Measurements from ENCODE around the gene CALCA.
"Not testable (repeated sequence)": the region's sequence is repeated elsewhere in the genome, so short reads cannot be mapped to it uniquely, and the experiment has no call there.

Gene CALCA, protein sequence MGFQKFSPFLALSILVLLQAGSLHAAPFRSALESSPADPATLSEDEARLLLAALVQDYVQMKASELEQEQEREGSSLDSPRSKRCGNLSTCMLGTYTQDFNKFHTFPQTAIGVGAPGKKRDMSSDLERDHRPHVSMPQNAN

DNA sequence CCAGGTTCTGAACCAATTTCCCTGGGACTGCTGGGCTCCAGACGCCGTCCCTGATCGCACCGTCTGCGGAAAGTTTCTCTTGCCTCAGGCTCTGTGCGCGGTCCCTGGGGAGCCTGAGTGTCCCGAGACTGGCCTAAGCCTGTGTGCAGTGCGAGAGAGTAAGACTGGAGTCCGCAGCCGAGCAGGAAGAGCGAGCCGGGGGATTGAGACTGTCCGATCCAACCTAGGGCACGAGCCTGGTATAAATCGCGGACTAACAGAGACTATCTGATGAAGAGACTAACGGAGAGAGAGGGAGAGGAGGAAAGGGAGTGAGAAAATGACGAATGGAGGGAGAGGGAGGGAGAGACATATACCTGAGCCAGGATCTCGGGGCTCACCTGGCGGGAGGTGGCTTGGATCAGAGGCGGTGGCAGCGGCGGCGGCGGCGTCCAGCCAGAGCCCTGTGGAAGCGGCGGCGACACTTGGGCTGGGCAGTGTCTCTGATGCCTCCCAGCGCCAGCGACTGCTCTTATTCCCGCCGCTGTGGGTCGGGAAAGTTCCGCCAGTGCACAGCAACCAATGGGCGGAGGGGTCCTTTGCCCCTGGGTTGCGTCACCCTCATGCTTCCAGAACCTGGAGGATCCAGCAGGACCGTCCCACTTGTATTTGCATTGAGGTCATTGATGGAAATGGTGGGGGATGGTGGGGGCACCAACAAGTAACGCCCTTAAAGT, at the start of gene CALCA:
TSS of gene CALCA (minus strand) at position 487 of the 716 bp plus-strand sequence. CDS start 1,159 bp downstream, outside the sequence.
- DNase-seq (ENCODE audit: low spot score): no peak

DNA sequence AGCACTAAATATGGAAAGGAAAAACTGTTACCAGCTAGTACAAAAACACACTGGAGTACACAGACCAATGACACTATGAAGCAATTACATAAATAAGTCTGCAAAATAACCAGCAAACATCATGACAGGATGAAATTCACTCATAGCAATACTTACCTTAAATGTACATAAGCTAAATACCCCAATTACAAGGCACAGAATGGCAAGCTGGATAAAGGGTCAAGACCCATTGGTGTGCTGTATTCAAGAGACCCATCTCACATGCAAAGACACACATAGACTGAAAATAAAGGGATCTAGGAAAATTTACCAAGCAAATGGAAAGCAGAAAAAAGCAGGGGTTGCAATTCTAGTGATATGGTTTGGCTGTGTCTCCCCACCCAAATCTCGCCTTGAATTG, 44.0 kb upstream of the CALCA start:
- no peak for DNase-seq (ENCODE audit: low spot score)

DNA sequence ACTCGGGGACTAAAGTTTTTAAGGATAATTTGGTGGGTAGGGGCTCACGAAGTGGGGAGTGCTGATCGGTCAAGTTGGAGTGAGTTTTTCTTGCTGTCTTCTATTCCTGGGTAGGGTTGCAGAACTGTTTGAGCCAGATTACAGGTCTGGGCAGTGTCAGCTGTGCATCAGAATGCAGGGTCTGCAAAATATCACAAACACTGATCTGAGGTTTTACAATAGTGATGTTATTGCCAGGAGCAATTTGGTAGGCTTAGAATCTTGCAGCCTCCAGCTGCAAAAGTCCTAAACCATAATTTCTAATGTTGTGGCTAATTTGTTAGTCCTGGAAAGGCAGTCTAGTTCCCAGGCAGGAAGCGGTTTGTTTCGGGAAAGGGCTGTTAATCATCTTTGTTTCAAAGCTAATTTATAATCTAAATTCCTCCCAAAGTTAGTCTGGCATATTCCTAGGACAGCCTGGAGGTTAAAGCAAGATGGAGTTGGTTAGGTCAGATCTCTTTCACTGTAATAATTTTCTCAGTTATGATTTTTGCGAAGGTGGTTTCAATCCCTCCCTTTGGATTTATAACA, 39.7 kb upstream of the CALCA start:
- no peak for DNase-seq (ENCODE audit: low spot score)

DNA sequence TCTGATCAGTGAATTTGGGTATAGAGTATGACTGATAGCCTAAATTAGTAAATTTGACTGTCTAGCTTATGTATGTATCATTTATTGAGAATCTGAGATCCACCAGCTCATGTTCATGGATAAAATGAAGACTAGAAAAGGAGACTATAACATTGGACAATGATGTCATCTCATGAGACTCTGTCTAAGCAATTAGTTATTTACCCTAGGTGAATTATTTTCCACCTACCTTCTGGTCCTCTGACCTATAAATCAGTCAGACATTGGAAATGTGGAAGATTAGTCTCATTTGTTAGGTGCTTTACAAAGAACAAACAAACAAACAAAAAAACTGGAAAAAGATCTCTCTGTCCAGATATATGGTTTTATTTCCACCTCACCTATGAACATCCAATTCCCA, 38.7 kb upstream of the CALCA start:
- DNase-seq (ENCODE audit: low spot score): no peak

DNA sequence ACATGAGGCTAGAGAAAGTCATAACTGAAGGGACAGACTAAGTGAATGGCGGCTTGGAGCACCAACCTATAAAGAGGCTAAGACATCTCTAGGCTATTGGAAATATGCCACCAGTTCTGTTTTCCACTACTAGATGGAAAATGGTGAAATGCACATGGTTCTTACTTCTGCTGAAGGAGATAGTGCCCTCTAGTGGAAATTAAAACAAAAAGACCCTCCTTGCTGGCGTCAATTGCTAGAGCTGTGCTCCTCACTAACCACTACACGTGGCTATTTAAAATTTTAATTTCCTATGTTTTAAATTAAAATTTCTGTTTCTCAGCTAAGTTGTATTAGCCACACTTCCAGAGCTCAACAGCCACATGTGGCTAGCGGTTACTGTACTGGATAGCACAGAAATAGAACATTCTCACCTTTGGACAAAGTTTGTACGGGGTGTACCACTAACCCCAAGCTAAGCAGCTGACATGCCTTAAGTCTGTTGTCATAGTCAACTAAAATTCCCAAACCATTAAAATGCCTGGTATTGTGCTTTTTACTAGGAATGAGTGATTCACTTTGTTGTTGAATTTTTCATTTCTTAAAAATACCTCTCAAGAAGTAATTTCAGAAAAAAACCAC, 34.1 kb upstream of the CALCA start:
- DNase-seq (ENCODE audit: low spot score): peak; percentile 16

DNA sequence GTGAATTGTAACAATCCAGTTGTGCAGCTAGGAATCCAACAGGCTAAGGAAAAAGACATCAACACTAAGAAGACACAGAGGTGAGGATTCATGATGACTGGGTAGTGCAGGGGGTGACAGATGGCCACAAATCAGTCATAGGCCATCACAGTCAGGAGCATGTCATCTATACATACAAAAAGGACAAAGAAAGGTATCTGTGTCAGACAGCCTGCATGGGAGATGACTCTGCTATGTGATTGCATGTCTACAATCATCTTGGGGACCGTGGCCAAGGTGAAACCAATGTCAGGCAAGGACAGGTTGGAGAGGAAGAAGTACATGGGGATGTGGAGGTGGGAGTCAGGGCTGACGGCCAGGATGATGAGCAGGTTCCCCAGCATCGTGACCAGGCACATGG, 16.0 kb upstream of the CALCA start:
- not testable (repeated sequence) for DNase-seq (ENCODE audit: low spot score)

DNA sequence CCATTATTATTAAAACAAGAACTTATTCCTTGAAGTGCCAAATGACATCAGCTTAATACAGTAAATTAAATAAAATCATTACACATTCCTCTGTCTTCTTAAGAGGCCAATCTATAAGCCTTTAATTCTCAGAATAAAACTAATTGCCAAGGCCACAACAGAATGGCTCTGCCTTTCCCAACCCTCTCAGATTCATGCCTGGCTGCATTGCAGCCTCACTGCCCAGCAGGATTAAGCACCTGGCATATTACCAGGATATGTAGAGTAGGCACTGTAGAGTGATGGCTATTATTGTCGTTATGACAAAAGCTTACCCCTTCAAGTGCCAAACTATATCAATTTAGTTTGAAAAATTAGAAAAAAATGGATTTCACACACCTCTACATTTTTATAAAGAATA, 9.4 kb upstream of the CALCA start:
- DNase-seq (ENCODE audit: low spot score): no peak

DNA sequence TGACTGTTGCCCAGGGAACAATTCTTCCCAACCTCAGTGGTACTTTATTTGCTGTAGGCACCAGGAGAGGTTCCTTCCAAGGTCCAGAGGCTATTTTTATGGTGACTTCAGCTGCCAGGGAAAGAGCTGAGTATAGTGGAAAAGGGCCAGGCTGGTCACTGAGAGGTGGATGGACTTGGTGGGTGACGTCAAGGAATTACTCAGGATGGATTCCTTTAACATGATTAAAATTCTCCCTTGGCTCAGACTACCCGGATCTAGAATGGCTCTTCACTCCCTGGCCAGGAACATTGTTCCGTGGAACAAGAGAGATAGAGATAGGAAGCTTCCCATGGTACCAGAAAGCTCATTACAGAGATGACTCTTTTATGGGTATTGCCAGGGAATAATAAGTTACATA, 8.7 kb upstream of the CALCA start:
- DNase-seq (ENCODE audit: low spot score): no peak

DNA sequence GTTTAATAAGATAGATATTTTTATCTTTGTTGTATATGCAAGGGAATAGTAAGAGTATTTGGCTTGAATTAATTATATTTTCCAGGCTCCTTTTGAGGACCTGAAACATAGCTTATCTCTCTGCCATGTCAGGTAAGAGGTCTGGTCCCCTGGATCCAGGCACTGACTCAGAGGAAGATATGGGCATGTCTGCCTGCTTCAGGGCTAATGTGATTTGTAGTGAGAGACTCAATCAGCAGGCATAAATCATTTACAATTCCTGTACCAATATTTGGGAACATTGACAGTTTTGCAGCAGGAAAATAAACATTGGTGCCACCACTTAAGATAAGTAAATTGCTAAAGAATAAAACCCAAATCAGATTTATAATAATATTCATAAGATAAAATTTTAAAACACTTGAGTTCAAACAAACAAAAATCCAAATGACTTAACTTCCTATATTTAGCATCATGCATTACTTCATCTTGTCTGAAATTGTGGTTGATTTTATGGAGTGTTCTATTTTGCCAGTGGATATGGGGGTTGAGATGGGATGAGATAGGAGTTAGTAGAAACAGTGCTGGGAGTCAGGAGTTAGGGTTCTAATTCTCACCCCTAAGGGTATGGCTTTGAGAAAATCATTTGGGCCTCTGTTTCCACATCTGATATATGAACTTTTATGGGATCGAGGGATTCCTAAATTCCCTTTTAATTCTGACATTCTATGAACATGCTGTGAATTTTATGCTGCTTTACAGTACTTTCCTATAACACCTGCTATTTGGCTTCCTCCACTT, 5.1 kb upstream of the CALCA start:
- no peak for DNase-seq (ENCODE audit: low spot score)

DNA sequence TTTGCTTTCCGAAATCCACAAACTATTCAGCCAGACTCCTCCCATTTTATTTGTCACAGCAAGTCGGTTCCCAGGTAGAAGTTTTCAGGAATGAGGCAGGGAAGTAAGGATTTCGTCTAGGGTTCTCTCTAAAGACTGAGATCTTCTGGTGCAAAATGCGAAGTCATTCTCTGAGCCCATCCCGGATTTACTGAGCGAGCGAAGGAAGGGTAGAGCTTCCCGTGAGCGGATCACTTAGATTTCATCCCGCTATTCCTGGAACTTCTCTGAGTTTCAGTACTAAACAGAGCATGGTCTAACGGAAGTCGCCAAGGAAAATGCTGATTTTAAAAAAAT, 3.1 kb upstream of the CALCA start:
- DNase-seq (ENCODE audit: low spot score): no peak

DNA sequence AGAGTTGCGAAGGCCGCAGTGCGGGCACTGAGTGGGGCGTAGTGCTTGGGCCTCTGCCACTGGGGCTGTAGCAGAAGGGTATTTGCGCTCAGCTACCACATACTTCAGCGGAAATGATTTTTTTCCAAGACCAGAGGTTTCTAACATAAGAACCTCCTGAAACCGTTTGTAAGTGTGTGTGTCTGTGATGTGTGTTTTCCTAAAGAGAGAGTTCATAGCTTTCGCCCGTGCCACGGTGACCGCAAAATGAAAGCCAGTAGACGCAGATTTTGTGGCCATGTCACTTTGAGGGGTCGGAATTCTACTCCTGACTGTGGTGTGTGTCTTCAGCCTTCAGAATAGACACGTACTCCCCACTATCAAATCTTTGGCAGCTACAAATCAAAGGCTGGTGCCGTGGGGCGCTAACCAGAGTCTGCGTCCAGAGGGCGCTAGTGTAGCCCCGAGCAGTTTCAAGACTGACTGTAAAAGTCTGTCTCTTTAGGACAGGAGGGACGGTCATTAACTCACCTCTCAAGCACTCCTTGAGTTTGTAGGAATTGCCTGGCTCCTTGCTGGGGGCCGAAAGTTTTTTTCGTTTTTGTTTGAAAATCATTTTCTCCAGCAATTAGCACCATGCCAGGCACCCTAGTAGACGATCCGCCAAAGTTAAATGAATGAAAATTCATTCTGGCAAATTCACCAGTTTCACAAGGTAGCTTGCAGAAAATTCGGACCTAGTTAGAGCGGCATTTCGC, 2.5 kb upstream of the CALCA start:
- peak; percentile 29 for DNase-seq (ENCODE audit: low spot score)

DNA sequence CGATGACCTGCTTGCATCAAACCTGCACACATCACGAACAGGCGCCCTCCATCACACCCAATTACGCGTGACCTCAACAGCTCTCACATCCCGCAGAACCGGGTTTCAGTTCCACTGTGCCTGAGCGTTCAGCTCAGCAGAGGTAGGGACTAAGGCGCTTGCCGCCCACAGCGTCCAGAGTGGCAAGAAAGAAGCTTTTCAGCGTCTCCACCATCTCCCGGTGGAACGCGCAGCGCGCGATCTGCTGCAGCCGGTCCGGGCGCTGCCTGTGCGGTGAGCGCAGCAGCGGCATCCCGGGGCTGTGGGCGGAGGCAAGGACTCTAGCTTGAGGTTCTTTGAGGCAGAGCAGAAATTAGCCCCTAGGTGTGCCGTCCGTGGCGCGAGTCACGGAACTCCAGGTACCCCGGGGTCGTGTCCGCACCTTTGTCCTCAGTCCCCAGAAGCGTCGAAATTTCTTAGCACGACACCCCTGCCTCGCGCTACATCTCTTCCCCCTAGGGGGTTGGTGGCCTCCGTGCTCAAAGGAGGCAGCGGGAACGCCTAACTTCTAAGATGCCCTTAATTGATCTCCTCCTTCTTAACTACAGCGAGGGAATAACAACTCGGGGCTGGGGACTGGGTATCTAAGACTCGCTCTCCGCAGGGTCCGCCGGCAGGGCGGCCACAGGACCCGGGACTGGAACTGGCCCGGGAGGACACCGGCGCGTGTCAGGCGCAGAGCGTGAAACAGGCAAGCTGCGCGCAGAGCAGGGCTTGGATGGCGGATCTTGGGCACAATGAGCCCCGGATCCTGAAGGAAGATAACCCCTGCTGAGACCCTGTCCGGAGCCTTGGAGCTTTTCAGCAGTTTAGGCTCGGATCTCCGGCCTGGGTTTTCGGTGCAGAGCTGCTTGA, 1.7 kb upstream of the CALCA start:
- no peak for DNase-seq (ENCODE audit: low spot score)

DNA sequence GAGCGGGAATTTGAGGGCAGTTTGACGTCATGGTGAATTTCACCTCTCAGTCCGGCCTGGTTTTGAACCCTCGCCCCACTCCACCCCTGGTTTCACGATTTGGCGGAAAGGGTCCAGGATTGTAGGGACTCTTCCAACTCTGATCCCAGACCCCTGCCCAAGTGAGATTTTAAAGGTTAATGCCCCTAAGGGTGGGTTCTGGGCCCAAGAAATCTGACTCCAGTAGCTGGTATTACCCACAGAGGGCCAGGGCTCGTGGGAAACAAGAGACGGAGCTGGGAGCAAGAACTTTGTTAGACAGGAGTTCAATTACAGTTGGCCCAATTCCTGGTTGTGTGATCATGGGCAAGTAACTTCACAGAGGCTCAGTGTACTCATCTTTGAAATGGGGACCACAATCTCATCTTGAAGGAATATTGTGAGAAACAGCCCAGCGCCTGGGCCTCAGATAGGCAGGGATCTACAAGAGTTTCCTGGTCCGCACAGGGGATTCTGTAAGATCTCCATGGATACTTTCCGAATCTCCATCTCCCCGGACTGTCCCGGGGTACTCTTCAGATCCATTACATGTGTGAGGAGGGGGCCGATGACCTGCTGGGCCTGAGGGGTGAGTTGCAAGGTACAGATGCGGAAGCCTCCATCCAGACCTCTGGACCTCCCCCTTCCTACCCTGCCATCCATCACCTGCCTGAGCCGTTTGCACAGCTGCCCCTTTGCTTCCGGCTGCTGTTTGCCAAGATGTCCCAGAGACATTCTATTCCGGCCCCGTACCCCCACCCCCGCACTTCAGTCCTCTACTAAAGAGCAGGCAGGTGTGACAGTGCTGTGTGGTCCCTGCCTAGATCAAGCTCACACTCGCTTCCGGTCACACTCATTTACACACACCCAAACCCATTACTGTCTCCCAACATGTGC, 687 bp upstream of the CALCA start:
- DNase-seq (ENCODE audit: low spot score): no peak

DNA sequence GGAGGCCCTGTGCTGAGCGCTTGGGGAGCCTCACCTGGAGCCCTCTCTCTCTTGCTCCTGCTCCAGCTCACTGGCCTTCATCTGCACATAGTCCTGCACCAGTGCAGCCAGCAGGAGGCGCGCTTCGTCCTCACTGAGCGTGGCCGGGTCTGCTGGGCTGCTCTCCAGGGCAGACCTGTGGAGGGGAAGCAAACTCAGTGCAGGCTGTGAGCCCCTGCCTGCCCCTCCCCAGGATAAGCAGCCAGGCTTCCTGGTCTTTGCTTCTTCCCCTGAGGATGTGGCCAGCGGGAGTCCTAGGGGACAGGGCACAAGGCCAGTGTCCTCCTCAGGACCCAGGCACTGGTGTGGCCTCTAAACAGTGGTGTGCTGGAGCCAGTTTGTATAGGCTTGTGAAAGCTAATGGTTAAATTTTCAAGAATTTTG, 2.2 kb downstream of the CALCA start:
- no peak for DNase-seq (ENCODE audit: low spot score)

DNA sequence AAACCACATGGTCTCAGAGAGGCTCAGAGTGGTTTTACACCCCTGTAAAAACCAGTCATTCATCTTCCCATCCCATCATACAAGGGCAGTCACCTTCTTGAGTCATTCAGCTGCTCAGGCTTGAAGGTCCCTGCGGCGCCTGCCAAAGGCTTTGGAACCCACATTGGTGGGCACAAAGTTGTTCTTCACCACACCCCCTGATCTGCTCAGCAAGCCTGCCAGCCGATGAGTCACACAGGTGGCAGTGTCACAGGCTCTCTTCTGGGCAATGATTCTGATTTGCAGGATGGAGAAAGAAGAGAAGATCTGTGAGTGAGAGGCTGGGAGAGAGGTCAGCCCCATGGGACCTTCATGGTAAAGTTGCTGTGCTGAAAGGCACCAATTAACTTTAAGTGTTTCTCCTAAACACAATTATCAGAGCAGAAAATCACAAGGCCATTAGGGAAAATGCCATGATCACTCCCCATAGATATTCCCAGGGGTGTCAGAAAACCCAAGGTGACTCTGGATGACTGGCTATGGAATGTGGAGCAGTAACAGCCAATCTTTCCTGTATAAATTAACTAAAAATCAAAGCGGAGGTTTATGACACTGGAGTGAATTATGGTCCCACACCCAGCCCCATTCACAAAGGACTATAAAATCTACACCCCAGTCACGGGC, 4.4 kb downstream of the CALCA start:
- DNase-seq (ENCODE audit: low spot score): no peak

DNA sequence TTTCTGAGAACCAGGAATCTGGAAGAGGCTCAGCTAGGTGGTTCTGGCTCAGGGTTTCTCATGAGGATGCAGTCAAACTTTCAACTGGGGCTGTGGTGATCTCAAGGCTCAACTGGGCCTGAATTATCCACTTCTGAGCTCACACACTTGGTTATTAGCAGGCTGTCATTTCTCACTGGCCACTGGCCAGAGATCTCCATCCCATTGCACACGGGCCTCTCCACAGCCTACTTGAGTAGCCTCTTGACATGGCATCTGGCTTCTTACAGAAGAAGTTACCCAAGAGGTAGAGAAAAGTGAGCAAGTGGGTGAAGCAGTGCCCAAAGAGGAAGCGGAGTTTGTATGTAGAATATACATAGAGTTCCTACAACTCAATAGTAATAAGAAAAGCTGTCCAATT, 16.0 kb downstream of the CALCA start:
- no peak for DNase-seq (ENCODE audit: low spot score)

DNA sequence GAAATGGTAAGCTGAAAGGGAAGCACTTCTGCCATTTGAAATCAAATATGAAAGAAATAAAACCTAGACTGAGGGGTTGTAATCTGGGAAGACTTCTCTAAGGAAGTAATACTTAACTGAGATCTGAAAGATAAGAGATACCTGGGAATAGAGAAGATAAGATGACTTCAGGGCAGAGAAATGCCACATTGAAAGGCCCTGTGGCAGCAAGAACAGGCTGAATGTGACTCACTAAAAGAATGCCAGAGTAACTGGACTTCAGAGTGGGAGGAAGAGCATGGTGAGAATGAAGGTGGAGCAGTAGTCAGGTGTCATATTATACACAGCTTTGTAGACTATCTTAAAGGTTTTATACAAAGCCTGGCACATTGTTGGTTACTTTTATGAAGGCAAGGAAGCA, 17.6 kb downstream of the CALCA start:
- DNase-seq (ENCODE audit: low spot score): no peak

DNA sequence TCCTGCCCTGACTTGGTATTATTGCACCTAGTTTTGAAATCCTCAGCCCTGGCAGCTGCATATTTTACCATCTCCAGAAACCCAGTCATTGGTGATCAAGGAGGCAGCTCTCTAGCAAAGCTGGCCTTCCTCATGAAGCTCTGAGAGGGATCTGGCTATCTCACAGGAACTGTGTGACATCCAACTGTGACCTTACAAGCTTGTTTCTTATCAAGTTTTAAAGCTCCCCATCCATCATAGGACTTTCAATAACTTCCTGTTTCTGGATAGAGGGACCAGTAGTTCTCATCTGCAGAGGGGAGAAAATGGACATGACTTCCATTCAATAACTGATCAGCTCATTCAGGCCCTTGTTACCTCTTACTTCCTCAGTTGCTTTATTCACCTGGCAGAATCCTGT, 18.2 kb downstream of the CALCA start:
- DNase-seq (ENCODE audit: low spot score): no peak

DNA sequence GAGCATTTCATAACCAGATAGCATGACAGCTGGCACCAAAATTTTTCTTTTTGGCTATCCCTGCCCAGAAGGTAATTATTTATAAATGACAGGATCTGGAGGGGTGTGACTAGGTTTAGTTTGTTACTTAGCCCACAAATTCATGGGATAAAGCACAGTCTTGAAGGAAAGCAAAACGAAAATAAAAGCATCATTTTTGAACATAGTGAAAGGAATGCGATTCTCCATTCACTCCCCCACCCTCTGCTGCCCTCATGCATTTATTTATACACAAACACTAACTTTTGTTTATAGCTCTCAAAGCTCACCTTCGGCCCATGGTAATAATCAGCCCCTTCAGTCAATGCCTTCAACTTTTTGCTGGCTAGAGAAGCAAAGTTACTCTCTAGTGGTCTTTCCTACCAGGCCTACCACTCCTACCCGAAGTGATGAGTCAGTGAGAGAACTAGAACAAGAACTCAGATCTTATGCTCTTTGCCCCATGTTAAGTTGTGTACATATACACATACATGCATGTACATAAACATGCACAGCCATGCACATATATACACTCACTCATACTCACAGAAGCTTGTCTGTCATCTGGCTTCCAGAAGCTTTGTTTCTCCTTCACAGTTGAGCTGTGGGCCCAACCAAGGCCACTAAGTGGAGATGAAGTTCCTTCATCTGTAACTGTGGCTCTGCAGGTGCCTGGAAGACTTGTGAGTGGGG, 22.6 kb downstream of the CALCA start:
- DNase-seq (ENCODE audit: low spot score): no peak
